Subcutaneous adipose tissue (tissue), 4 donors: Measurements from ENCODE around the gene ILK. TPM values are rescaled to one million over a fixed set of nuclear protein-coding genes. Genes with fewer than 3 reads are reported as not detected.

Experiments
- CTCF ChIP-seq: fragments of 450-650 bp; IDR thresholded peaks from one replicate; pipeline ENCODE4 v1.5.1; 2016; ENCODE audit warnings: low read depth, mild to moderate bottlenecking, control low read depth, antibody characterized with exemption, moderate library complexity
- total RNA-seq, 4 donors: library from RNA; depleted of rRNA; stranded (reverse); fragments of >200 nt; gene quantifications; one replicate each; pipeline ENCODE4 v1.1.0, GENCODE V29; 2016

The ILK gene
- total RNA-seq, 4 donors from 2014 or later = 105 to 157 (median 119) TPM

GRCh38 chr11:6608726-6609501 lies 5.3 kb downstream of the ILK start:
- TF ChIP-seq CTCF = no peak

GRCh38 chr11:6609502-6610015 lies 6.0 kb downstream of the ILK start:
- no peak for TF ChIP-seq CTCF

GRCh38 chr11:6610591-6610990 lies 7.0 kb downstream of the ILK start:
- TF ChIP-seq CTCF = no peak

- no peak for TF ChIP-seq CTCF
Measured at GRCh38 chr11:6611092-6611962, 7.8 kb downstream of the ILK start.

GRCh38 chr11:6611963-6612212 lies 8.3 kb downstream of the ILK start:
- no peak for TF ChIP-seq CTCF

GRCh38 chr11:6612213-6613041 lies 8.9 kb downstream of the ILK start, which contains the start of gene TAF10:
TSS of gene TAF10 (minus strand) at chr11:6612216. CDS start at chr11:6612189, 27 bp downstream.
- no peak for TF ChIP-seq CTCF
